GM18873 (cell line): ENCODE data around the gene UTP3.
A peak's percentile ranks its signal among the peaks of the same experiment; 100 is the strongest.
"Not testable (repeated sequence)": the region's sequence is repeated elsewhere in the genome, so short reads cannot be mapped to it uniquely, and the experiment has no call there.

ENCODE experiments used
- ATAC-seq: cut with Tn5 transposase; IDR thresholded peaks from one replicate; pipeline ENCODE4 v1.9.1; 2021; ENCODE audit warnings: mild to moderate bottlenecking, moderate library complexity, moderate number of reproducible peaks; ENCODE audit not compliant: unreplicated experiment, low FRiP score

UTP3 gene

GRCh38 chr4:70687821-70688794 is at the start of gene UTP3:
Gene UTP3, plus strand, starts transcription at chr4:70688532. Its CDS starts 146 bp downstream, at chr4:70688678.
- ATAC-seq: peak; percentile 95

GRCh38 chr4:70640192-70640591 is 48.1 kb upstream of the UTP3 start:
- ATAC-seq: no peak

GRCh38 chr4:70650741-70651140 is 37.6 kb upstream of the UTP3 start:
- ATAC-seq: not testable (repeated sequence)

- no peak for ATAC-seq
Observed at GRCh38 chr4:70651864-70652506, 36.3 kb upstream of the UTP3 start.

GRCh38 chr4:70654605-70655011 is 33.7 kb upstream of the UTP3 start:
- no peak for ATAC-seq

- no peak for ATAC-seq
Observed at GRCh38 chr4:70657326-70657725, 31.0 kb upstream of the UTP3 start.

- no peak for ATAC-seq
Observed at GRCh38 chr4:70658418-70658817, 29.9 kb upstream of the UTP3 start.

- ATAC-seq: no peak
Observed at GRCh38 chr4:70660106-70660505, 28.2 kb upstream of the UTP3 start.

GRCh38 chr4:70661309-70661922 is 26.9 kb upstream of the UTP3 start:
- peak; percentile 78 for ATAC-seq

GRCh38 chr4:70666369-70666768 is 22.0 kb upstream of the UTP3 start, which contains the start of gene JCHAIN:
Gene JCHAIN, minus strand, starts transcription at chr4:70666508. Its CDS starts 18 bp downstream, at chr4:70666490.
- no peak for ATAC-seq

- no peak for ATAC-seq
Observed at GRCh38 chr4:70667740-70668535, 20.4 kb upstream of the UTP3 start.

GRCh38 chr4:70670332-70671014 is 17.9 kb upstream of the UTP3 start:
- no peak for ATAC-seq

GRCh38 chr4:70671091-70671490 is 17.2 kb upstream of the UTP3 start:
- ATAC-seq: no peak

- ATAC-seq: no peak
Observed at GRCh38 chr4:70674191-70674590, 14.1 kb upstream of the UTP3 start.

GRCh38 chr4:70674731-70675130 is 13.6 kb upstream of the UTP3 start:
- ATAC-seq: no peak

- no peak for ATAC-seq
Observed at GRCh38 chr4:70676554-70677090, 11.7 kb upstream of the UTP3 start.

GRCh38 chr4:70678383-70678999 is 9.8 kb upstream of the UTP3 start:
- ATAC-seq: peak; percentile 80

GRCh38 chr4:70680934-70681333 is 7.4 kb upstream of the UTP3 start:
- ATAC-seq: no peak

GRCh38 chr4:70681704-70682103 is 6.6 kb upstream of the UTP3 start:
- peak; percentile 37 for ATAC-seq
